SKM-1 (cell line): ENCODE measurements around the gene N4BP2L2.

Experiments
- DNase-seq: peaks from one replicate; lab custom pipeline; 2025; ENCODE audit not compliant: unreplicated experiment; lab: John Stamatoyannopoulos, UW

N4BP2L2 gene

DNA sequence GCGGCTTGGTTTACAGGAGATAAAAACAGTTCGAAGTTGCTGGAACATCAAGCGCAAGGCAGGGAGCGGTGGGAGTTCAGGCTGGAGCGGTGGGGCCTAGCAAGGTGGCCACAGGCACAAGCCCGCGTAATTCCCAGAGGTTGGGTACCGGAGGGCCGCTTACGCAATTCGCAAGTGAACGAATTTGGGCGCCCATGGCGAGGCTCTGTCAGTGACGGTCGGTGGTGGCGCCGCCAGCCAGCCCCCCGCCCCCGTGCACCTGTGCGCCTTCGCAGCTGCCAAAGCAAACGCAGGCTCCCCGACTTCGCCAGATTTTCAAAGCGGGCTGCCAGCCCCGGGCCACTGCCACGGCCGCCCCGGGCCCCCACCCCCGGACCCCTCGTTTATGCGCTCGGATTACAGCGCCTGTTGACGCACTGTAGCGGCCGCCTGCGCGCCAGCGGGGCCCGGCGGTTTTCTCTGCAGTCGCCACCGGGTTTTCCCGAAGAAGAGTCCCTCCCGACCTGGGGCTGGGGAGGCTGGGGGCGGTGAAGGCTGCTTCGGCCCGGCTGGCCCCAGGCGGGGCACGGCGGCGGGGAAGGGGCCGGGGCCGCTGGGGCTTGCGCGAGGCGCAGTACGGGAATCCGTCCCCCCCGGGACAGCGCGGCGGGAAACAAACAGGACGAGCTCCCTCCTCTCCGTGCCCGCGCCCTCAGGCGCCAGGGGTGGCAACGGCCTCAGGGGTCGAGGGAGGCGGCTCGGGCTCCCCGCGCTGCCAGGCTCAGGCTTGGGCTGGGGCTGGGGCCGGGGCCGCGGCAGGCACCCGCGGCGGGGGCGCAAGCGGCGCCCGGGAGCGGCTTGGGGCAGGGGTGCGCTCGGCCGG, 111.4 kb downstream of the N4BP2L2 start:
- DNase-seq: no peak

DNA sequence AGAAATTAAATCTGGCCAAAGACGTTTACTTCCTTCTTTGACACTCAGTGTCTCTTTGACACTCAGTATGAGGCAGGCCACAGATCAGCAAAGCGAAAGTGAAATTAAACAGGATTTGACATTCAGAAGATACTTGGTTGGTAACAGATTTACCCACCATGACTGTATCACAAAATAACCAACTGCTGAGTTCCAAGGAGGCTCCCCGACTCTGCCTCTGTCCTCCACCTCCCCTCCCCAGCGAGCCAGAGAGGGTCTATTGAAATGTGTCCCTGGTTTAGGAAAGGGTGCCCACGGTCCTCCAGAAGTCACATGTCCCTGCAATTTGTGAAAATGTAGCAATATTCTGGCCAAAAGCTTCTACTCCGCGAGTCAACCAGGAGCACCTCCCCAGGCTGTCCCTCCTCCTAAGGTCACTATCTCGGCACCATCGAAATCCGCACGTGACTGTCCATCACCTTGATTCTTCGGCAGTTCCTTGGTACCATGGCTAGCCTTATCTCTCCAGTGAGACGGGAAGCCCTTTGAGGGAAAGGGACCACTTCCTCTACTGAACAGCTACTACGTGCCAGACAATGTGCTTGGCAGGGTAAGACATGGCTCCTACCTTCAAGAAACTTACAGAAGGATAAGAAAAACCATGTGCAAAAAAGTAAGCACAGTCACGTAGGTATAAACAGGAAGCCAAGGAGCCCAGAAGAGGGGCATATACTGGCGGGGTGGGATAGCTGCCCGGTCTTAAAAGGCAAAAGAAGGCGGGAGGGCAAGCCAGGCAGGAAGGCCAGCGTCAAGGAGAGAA, 112.2 kb downstream of the N4BP2L2 start:
- DNase-seq: peak; percentile 54

DNA sequence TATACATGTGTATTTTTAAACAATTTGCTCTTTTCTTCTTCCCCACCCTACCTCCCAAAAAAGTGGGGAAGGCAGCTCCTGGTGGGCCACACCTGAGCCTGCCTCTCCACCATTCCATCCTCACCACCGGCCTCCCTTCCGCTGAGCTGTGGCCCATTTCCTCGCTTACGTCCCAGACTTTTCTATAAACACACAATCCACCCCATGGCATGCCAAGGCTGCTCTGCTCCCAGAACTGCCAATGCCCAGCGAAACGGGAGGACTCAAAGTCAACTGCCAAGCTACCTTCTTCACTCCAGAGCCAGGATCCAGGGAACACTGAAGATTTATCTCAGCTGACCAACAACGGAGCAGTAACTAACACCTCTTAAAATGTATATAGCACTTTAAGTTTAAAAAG, 113.4 kb downstream of the N4BP2L2 start:
- no peak for DNase-seq

DNA sequence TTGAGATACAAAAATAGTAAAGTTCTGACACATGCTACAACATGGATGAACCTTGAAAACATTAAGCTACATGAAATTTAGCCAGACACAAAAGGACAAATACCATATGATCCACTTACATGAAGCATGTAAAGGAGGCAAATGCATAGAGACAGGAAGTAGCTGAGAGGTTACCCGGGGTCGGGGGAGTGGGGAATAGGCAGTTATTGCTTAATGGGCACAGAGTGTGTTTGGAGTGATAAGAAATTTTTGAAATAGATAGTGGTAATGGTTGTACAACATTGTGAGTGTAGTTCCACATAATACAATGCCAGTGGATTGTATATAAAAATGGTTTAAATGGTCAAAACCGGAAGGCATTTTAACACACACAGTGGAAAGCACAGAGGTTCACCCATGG, 115.0 kb downstream of the N4BP2L2 start:
- peak; percentile 43 for DNase-seq

DNA sequence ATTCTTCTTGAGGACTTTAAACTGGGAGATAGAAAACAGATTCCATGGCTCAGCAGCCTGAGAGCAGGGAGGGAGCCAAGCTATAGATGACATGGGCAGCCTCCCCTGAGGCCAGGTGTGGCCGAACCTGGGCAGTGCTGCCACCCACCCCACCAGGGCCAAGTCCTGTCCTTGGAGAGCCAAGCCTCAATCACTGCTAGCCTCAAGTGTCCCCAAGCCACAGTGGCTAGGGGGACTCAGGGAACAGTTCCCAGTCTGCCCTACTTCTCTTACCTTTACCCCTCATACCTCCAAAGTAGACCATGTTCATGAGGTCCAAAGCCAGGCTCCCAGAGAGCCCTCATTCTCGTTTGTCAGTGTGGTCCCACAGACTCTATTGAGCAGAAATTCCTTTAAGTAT, 118.7 kb downstream of the N4BP2L2 start:
- no peak for DNase-seq

DNA sequence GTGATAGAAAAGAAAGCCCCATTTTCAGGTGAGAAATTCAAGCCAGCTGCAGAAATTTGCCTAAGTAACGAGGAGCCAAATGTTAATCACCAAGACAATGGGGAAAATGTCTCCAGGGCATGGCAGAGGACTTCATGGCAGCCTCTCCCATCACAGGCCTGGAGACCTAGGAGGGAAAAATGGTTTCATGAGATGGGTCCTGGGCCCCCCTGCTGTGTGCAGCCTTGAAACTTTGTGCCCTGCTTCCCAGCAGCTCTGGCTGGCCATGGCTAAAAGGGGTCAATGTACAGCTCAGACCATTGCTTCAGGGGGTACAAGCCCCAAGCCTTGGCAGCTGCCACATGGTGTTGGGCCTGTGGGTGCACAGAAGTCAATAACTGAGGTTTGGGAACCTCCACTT, 120.6 kb downstream of the N4BP2L2 start:
- DNase-seq: no peak

DNA sequence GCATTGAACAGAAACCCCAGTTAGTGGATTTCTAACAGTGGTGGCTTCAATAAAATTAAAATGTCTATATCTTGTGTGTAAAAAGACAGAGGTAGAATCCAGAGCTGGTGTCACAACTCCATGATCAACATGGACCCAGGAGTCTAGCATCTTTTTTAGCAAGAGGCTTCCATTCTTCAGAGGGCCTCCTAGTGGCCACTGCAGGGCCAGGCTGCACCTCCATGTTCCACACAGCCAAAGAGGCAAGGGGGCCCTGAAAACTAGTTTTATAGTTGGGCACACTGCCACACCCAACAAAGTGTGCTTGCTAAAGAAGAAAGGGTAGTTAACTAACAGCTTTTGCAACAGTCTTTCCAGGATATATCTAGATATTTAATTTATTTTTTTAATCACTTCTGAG, 123.6 kb downstream of the N4BP2L2 start:
- DNase-seq: no peak

DNA sequence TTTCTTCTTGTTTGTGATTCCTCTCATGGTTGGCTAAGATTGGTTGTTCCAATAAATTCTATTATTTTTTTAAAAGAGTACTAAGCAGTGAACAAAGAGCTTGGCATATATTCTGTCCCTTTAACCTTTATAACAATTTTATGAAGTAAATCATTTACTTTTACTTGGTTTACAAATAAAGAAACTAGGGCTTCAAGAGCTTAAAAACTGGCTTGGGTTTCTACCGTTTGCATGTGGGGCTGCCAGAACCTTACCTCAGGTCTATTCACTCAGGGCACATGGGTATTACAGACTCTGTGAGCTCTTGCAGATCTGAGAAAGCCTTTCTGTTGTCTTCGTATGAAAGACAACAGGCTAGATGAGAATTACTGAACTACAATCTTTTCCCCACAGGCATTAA, 124.0 kb downstream of the N4BP2L2 start:
- DNase-seq: no peak

DNA sequence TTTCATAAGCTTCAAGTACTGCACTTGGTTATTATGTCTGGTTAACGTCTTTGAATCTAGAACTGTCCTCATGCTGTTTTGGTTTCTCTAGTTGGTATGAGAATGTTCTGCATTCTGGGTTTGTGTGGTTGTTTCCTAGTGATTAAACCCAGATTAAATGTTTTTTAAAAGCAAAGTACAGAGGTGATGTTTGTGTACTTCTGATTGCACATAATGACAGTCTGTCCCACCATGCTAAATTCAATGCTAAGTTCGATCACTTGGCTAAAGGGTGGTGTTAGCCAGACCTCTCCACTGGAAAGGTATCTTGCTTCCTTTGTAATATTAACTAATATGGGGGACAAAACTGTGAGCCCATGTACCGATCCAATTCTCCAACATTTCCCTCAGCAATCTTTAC, 125.3 kb downstream of the N4BP2L2 start:
- no peak for DNase-seq

DNA sequence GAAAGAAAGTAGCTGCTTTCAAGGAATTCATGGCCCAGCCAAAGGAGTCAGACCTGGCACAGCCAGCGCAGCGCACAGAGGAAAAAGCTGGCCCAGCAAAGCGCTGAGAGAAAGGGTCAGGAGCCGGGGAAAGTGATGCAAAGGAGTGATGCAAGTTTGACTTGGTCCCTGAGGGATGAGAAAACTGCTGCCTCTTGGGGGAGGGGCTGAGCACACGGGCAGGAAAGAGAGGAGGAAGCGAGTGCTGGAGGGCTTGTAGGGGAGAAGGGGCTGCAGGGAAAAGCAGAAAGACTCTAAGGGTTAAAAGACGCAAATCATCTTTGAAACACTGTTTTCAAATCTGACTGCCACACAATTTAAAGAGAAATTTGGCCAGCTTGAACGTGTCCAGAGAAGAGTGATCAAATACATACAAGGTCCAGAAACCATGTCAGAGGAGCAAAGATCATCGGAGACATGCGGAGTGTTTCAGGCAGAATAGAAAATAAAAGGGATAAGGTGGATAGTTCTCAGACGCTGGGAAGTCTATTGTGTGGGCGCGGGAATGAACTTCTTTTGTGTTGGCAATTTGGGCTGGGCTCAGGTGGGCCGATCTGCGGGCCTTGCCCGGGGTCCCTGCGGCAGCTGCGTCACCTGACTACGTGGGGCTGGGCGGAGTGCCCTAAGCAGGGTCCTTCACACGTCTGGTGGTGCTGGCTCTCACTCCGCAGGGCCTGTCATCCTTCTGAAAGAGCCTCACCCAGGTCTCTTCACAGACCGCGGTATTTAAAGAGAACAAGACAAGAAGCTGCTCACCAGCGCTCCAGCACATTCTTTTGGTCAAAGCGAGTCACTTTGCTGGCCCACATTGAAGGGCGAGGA, 128.8 kb downstream of the N4BP2L2 start:
- DNase-seq: no peak

DNA sequence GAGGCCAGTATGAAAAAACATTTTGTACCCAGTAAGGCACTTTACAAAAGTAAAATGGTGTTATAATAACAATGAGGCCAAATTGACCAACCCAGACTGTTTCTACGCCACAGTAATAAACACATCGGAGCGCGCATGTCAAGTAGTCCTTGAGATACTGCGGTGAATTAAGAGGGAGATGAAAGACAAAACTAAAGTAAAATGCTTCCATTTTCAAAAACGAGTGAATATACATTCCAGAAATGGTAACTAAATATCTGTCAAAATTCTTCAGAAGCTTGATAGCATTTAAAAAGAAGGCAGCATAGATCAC, 129.6 kb downstream of the N4BP2L2 start:
- no peak for DNase-seq

DNA sequence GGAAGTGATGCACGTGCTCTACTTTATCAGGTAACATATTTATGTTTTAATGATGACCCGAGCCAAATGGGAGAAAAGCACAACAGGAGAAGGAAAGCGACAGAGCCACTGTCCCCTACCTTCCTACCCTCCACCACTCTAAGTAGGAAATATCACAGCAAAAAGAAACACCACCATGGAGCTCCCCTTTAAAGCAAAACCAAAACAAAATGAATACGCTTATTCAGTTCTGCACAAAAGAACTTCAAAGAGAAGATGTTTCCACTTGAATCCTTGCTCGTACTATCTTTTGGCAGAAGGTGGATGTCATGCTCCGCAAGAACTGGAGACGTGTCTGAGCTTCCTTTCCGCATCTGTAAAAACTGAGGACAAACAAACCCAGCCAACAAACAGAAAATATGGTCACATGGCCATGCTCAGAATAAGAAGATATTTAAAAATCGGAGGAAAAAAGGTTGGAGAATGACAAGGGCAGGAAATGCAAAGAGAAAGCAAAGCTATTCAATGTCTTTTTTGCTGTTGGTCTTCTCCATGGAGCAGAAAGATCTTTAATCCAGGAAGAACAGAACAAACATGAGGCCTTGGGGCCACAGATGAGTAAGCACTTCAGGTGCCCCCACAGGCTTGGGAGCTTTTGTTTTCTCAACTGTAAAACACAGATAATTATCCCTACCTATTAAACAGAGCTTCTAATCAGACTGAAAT, 130.1 kb downstream of the N4BP2L2 start:
- no peak for DNase-seq

DNA sequence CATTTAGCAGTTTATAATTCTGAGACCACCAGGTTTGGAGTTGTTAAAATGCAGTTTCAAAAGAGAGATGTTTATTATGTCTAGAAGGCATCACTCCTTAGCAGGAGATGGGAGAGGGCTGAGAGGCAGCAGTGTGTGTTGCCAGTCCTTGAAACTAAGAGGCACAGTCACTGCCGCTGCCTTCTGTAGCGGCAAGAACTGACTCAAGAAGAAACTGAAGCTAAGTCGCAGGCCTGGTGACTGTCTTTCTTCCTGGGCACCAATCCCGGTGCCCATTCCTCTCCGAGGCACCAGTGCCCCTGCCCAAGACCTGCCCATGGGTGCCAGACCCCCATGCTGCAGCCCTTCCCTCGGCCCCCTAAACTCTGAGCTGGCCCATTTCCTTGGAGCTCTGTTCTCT, 130.7 kb downstream of the N4BP2L2 start:
- no peak for DNase-seq

DNA sequence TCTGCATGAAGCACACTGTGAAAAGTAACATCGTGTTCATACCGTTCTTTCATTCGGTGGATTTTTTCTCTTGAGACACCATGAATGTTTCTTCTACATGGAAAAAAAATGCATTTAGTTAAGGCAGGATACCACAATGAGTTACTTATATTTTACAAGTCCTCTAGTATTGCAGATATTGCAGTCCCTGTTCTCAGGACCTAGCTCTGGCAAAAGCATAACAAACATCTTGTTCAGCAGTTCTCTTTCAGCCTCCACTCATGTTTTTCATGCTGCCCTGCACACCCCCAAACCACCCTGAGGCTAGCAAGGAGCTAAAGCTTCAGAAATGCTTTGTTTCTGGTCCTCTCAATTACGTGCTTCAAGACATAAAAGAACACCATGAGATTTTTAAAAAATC, 135.5 kb downstream of the N4BP2L2 start:
- no peak for DNase-seq

DNA sequence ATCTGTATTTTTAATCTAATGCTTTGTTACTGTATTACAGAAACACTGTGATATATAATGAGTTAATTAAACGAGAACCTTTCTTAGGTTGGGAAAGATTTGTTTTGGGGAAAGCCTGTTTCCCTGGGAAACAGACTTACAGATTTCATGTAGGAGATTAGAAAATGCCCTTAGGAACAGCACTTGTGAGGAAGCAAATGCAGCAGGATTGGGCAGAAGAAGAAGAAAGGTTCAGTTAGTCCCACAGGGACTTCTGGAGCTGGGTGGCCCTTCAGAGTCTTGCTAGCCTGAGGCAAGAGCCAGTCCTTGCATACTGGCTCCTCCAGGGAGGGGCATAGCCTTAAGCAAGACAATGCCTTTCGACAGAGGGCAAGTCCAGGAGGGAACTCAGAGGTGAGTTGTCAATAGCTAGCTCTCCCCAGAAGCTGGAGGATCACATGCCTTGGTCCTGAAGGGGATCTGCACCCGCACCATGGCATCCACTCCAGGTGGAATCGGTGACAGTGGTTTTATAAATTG, 147.4 kb downstream of the N4BP2L2 start:
- DNase-seq: no peak

DNA sequence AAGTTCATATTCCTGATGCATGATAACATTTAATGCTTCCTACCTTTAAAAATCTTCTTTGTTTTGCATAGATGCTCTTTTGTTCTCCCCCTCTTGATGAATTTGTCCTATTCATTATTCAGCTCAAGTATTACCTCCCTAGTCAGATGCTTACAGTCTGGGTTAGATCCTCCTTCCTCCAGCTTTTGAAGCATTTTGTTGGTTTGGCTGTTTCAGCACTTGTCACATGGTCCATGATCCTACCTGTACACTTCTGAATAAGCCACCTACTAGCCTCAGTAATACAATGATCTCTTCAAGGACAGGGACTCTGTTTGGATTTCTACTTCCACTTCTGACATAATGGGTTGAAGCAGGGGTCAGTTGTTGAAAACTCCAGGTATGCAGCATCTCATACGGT, 148.1 kb downstream of the N4BP2L2 start:
- DNase-seq: no peak

DNA sequence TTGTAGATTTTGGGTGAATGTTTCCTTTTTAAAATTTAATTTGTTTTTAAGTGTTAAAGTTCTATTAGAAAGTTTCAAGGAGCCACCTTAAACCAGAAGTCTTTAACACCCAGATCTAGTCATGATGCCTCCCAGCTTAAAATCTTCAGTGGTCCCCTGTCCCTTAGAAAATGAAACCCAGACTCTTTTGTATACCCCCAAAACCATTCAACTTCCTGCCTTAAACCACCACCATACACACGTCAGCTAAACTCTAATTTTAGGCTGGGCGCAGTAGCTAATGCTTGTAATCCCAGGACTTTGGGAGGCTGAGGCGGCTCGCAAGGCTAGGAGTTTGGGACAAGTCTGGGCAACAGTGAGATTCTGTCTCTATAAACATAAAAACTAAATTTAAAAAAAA, 148.5 kb downstream of the N4BP2L2 start:
- DNase-seq: no peak

DNA sequence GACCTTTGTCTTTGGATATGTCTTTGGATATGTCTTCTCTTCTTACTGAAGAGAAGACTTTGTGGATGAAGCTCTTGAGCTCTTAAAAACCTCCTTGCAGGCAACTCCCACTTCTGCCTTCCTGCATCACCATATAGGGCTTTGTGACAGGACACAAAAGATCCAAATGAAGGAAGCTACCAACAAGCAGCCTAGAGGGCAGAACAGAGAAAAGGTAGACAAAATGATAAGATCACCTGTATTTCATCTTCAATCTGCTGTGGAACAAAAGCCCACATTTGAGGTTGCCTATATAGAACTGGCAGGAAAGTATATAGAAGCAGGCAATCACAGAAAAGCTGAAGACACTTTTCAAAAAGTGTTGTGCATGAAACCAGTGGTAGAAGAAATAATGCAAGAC, 153.2 kb downstream of the N4BP2L2 start:
- no peak for DNase-seq

DNA sequence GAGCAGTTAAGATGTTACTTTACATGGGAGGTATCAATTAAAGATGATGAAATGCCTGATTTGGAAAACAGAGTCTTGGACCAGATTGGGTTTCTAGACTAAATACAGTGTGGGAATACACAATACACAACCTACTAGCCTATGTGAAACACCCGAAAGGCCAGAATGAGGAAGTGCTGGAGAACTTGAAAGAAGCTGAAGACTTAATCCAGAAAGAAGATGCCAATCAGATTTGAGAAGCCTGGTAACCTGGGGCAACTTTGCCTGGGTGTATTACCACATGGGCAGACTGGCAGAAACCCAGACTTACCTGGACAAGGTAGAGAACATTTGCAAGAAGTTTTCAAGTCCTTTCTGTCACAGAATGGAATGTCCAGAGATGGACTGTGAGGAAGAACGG, 153.9 kb downstream of the N4BP2L2 start:
- peak; percentile 15 for DNase-seq

DNA sequence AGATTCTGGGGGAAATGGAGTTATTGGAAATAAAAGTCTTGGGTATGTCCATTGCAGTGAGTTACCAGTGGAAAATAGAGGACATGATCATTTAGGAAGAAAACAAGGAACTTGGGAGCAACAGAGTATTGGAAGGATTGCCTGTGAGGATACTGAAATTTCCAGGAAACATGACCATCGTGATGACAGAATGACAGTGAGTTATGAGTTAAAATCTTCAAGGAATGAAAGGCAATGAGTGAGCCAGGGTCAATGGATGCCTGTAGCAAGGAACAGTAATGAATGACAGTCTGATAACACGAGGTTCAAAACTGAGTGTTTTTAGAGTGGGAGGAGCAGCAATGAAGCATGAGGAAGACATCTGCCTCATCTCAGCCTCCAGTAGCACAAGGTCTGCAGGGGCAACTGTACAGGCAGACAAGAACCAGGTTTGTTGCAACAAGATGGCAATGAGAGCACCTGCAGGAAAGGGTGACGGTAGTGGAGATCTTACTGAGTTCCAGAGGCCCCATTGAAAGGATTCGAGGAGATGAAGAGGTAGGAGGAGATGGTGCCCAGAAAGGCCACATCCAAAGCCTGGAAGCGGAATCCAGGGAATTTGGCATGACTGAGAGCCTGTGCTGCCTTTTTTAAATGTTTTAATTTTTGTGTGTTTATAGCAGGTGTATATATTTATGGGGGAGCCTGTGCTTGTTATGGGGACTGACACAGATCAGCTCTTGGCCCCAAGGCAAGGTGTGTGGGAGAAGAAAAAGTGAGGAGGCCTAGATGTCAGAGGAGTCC, 154.6 kb downstream of the N4BP2L2 start:
- DNase-seq: no peak
